Stimulated activated CD8-positive, alpha-beta memory T cell treated with anti-CD3 and anti-CD28 coated beads, Interleukin-12 subunit alpha, Interleukin-12 subunit beta, amount 100 ng/mL, for 24 hours (primary cell): ENCODE measurements around the gene OR2T34.
"Not testable (repeated sequence)": the region's sequence is repeated elsewhere in the genome, so short reads cannot be mapped to it uniquely, and the experiment has no call there.

Experiments used
- DNase-seq: peaks from one replicate; pipeline ENCODE4 v3.0.0-alpha.2; 2020; ENCODE audit errors: extremely low read depth

The OR2T34 gene

GRCh38 chr1:248562672-248563071 is 11.9 kb downstream of the OR2T34 start, which contains the start of gene OR2T29:
OR2T29 (minus strand) TSS chr1:248562772; CDS start chr1:248559491, 3,281 bp downstream.
- not testable (repeated sequence) for DNase-seq

- DNase-seq, result not testable (repeated sequence)
These were observed 23.5 kb downstream of the OR2T34 start for GRCh38 chr1:248551027-248551426.

DNA sequence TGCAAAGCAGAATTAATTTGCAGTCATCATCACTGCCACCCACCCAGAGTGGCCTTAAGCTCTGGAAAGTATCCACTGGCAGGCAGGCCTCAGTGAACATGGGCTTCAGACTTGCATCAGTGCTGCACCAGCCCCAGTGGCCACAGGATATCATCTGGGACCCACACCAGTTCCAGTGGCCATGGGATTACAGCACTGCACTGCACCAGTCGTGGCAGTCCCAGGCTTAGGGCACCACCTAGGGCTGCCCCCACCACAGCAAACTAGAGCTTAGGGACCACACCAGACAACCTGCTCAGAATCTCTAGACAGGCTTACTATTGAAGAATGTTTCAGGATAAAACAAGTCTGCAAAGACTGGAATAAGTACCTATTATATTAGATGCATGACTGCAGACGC is 27.2 kb downstream of the OR2T34 start:
- DNase-seq, result not testable (repeated sequence)

DNA sequence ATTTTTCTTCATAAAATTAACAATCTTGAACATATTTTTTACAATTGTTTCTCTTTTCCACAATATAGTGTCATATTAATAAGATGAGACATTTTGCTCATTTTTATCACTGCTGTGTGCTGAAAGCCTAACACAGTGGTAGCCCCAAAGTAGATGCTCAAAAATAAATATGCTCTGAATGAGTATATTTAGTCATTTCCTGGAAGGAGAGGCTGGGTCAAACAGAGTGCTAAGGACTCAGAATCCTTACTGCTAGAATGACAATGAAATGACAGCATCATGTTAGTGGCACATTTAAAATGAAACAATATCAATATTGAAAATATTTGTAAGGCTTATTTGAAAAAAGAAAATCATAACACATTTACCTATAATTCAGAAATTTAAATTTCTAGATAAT is 37.1 kb downstream of the OR2T34 start:
- not testable (repeated sequence) for DNase-seq
